ENCODE data around the gene STAG3. TPM values are rescaled to one million over a fixed set of nuclear protein-coding genes. Genes with fewer than 3 reads are reported as not detected.

STAG3 gene
- total RNA-seq, 1 experiment from 2014 or later: 3.1 TPM

GRCh38 chr7:100198266-100198665 is 20.5 kb downstream of the STAG3 start:
- H2AFZ ChIP-seq (ENCODE audit: low read length): no peak overlapping the region
- H3K4me1 Mint-ChIP-seq: peaks cover 23 to 30% of the 10 kb centered on the region in 2 experiments
- H2AK5ac ChIP-seq (ENCODE audit: insufficient read length, low read length): no peak overlapping the region
- no peak overlapping the region for H3K14ac ChIP-seq (ENCODE audit: insufficient read depth, low read length)
- WGBS (ENCODE audit: extremely low coverage, insufficient read length, low lambda C conversion rate): no CpG with 5 or more reads among the region's 10 CpGs
- H3K56ac ChIP-seq (ENCODE audit: insufficient read length, low read depth, low read length): no peak overlapping the region
- no peak overlapping the region for H4K91ac ChIP-seq (ENCODE audit: insufficient read length, low read depth, low read length)
- H3T11ph ChIP-seq (ENCODE audit: low read length): no peak overlapping the region
- no peak overlapping the region for H4K8ac ChIP-seq (replicated peaks; ENCODE audit: insufficient read length, low read depth, low read length)
- TF ChIP-seq CTCF (conservative IDR thresholded peaks at IDR 0.05): no peak
- peaks cover 46% of the 10 kb centered on the region for H3K27me3 Mint-ChIP-seq (ENCODE audit: low read depth)
- H3K9me3 Mint-ChIP-seq: no peaks in the 10 kb centered on the region
- H3K27ac ChIP-seq (ENCODE audit: insufficient read length, low read depth, low read length): no peak overlapping the region
- H3K4me3 Mint-ChIP-seq: no peak overlapping the region
- no peaks in the 10 kb centered on the region for H3K79me2 ChIP-seq (ENCODE audit: insufficient read depth, low read length)
- no peaks in the 10 kb centered on the region for H3K23me2 ChIP-seq (ENCODE audit: insufficient read length, low read depth, low read length, poor library complexity, severe bottlenecking)
- H2BK20ac ChIP-seq (ENCODE audit: low read depth, low read length, poor library complexity, severe bottlenecking): no peak overlapping the region
- H4K5ac ChIP-seq (ENCODE audit: insufficient read length, low read depth, low read length): no peak overlapping the region
- no peak overlapping the region for H2BK5ac ChIP-seq (ENCODE audit: insufficient read length, low read length)
- no peak overlapping the region for H3K9ac ChIP-seq (ENCODE audit: extremely low read depth, insufficient read length, low read length)
- no peak overlapping the region for H3K27ac Mint-ChIP-seq
- no peaks in the 10 kb centered on the region for H3K9me3 ChIP-seq (ENCODE audit: control insufficient read depth, low read depth, low read length)
- no peak overlapping the region for H3K4ac ChIP-seq (ENCODE audit: low read depth, low read length)
- H2BK120ac ChIP-seq (ENCODE audit: low read depth, low read length, poor library complexity, severe bottlenecking): no peak overlapping the region
- H3K4me1 ChIP-seq (ENCODE audit: insufficient read depth, low read length): no peaks in the 10 kb centered on the region; the same call in 1 of the 2 replicates
- H3K4me2 ChIP-seq (ENCODE audit: insufficient read depth, insufficient read length, low read length): no peak overlapping the region
- H2BK12ac ChIP-seq (ENCODE audit: insufficient read length, low read depth, low read length): no peak overlapping the region
- no peaks in the 10 kb centered on the region; the same call in none of the 2 replicates for H3K27me3 ChIP-seq (ENCODE audit: insufficient read depth, low read length)
- no peak overlapping the region for H2BK15ac ChIP-seq (ENCODE audit: low read depth, low read length)
- no peaks in the 10 kb centered on the region for H3K36me3 Mint-ChIP-seq (ENCODE audit: insufficient read depth in 1 of 3, low read depth in 3 of 3)
- no peak for DNase-seq
- H3K79me1 ChIP-seq (ENCODE audit: insufficient read depth, low read depth, low read length, poor library complexity, severe bottlenecking): no peaks in the 10 kb centered on the region
- H3K23ac ChIP-seq (ENCODE audit: insufficient read length, low read depth, low read length): no peak overlapping the region
- H3K18ac ChIP-seq (ENCODE audit: insufficient read length, low read depth, low read length): no peak overlapping the region
- H4K20me1 ChIP-seq (ENCODE audit: control insufficient read depth, insufficient read depth, insufficient read length): no peaks in the 10 kb centered on the region

Data from H9 (cell line).